ENCODE measurements around the gene ADARB2. TPM values are rescaled to one million over a fixed set of nuclear protein-coding genes. Genes with fewer than 3 reads are reported as not detected.

Gene ADARB2
- total and polyA plus RNA-seq, 10 of the 15 experiments (the other 5 are each of a cell fraction or from before 2014, with no cell fraction given), result 0.02 to 4.1 (median 0.76) TPM

DNA sequence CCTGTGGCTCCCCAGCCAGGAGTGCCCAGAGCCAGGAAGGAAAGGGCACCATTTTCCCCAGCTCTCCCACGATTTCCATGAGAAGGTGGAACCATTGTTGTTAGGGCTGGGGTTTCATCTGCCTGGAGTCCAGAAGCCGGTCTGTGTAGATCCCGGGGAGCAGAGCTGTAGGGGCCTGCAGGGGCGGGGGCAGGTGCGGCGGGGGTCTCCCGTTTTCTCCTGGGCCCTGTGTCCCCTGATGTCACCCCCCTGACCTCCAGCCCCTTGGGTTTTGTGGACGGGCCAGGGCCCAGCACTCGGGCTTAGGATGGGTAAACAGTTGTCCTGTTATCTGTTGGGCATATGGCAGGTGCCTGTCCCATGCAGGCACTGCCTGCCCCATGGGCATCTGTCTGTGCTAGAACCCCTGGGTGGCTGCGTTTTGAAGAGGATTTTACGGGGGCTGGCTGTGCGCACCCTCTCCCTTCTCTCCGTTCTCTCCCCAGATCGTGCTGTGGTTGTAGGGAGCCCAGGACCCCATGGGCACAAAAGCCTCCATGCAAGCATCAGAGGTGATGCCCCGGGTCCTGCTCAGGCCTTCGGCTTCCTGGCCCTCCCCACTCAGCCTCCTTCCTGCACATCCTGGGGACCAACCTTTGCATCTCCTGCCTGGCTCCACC lies 522.3 kb downstream of the ADARB2 start (continued):
- TF ChIP-seq, protein P1, sequence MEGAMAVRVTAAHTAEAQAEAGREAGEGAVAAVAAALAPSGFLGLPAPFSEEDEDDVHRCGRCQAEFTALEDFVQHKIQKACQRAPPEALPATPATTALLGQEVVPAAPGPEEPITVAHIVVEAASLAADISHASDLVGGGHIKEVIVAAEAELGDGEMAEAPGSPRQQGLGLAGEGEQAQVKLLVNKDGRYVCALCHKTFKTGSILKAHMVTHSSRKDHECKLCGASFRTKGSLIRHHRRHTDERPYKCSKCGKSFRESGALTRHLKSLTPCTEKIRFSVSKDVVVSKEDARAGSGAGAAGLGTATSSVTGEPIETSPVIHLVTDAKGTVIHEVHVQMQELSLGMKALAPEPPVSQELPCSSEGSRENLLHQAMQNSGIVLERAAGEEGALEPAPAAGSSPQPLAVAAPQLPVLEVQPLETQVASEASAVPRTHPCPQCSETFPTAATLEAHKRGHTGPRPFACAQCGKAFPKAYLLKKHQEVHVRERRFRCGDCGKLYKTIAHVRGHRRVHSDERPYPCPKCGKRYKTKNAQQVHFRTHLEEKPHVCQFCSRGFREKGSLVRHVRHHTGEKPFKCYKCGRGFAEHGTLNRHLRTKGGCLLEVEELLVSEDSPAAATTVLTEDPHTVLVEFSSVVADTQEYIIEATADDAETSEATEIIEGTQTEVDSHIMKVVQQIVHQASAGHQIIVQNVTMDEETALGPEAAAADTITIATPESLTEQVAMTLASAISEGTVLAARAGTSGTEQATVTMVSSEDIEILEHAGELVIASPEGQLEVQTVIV (IDR thresholded peaks at IDR 0.05; ENCODE audit: borderline replicate concordance, partially characterized antibody), result no peak

- RAD21 ChIA-PET (ENCODE audit: unreplicated experiment), result no interaction called here
- SMC1A ChIA-PET (ENCODE audit: uncharacterized antibody, unreplicated experiment), result no interaction called here
- Histone ChIP-seq H3K4me3 (no peak overlapping the region), H3K27me3 (replicated peaks in 1 of 2; ENCODE audit: control insufficient read depth in 2 of 2, insufficient read depth in 2 of 2, low read length in 1 of 2) (no peaks in the 10 kb centered on the region), H3K79me2 (ENCODE audit: control insufficient read depth, insufficient read depth, low read length) (no peaks in the 10 kb centered on the region), H3K27ac (ENCODE audit: control insufficient read depth, insufficient read depth) (no peak overlapping the region), H3K9ac (ENCODE audit: control insufficient read depth, insufficient read depth, low read length) (no peak overlapping the region), H3K9me3 (replicated peaks; ENCODE audit: control insufficient read depth, insufficient read depth, low read length) (no peaks in the 10 kb centered on the region), H2AFZ (ENCODE audit: control insufficient read depth, low read depth, low read length) (no peak overlapping the region), H3K36me3 (ENCODE audit: control insufficient read depth in 2 of 2, insufficient read depth in 2 of 2, low read length in 1 of 2) (no peaks in the 10 kb centered on the region), H3K4me2 (ENCODE audit: control insufficient read depth, insufficient read depth) (no peak overlapping the region), H3K4me1 (ENCODE audit: control insufficient read depth, insufficient read depth, low read length) (no peaks in the 10 kb centered on the region), H4K20me1 (ENCODE audit: control insufficient read depth, insufficient read depth) (no peaks in the 10 kb centered on the region)
- ATAC-seq (no peak), FAIRE-seq (no peak), DNase-seq (ENCODE audit: low read depth, low spot score) (no peak)
- POLR2A ChIA-PET, result no interaction called here
- in situ Hi-C loops (cut with MboI), result no loop called here
- CTCF ChIA-PET, result no interaction called here
- BruUV-seq (replicated peaks), result no TSS peak
- TF ChIP-seq TCF3 (IDR thresholded peaks at IDR 0.05; ENCODE audit: borderline replicate concordance, insufficient read depth, low read depth, low read length), result no peak
- intact Hi-C loops (cut with micrococcal nuclease; ENCODE audit: unreplicated experiment), result no loop called here
- 60% methylated on average over 28 of the region's 28 CpGs for WGBS (ENCODE audit: insufficient coverage, insufficient replicate concordance, low lambda C conversion rate, missing lambda C conversion rate)
Measured at GRCh38 chr10:1214071-1214675, 523.2 kb downstream of the ADARB2 start.

All from GM12878 (cell line).